GM19395 (cell line): ENCODE data around the gene ERLEC1.
A peak's percentile ranks its signal among the peaks of the same experiment; 100 is the strongest.
"Not testable (repeated sequence)": the region's sequence is repeated elsewhere in the genome, so short reads cannot be mapped to it uniquely, and the experiment has no call there.

ENCODE experiments used
- ATAC-seq: cut with Tn5 transposase; IDR thresholded peaks from one replicate; pipeline ENCODE4 v1.9.1; 2021; ENCODE audit warnings: mild to moderate bottlenecking, moderate library complexity; ENCODE audit not compliant: unreplicated experiment

Gene ERLEC1, protein sequence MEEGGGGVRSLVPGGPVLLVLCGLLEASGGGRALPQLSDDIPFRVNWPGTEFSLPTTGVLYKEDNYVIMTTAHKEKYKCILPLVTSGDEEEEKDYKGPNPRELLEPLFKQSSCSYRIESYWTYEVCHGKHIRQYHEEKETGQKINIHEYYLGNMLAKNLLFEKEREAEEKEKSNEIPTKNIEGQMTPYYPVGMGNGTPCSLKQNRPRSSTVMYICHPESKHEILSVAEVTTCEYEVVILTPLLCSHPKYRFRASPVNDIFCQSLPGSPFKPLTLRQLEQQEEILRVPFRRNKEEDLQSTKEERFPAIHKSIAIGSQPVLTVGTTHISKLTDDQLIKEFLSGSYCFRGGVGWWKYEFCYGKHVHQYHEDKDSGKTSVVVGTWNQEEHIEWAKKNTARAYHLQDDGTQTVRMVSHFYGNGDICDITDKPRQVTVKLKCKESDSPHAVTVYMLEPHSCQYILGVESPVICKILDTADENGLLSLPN

DNA sequence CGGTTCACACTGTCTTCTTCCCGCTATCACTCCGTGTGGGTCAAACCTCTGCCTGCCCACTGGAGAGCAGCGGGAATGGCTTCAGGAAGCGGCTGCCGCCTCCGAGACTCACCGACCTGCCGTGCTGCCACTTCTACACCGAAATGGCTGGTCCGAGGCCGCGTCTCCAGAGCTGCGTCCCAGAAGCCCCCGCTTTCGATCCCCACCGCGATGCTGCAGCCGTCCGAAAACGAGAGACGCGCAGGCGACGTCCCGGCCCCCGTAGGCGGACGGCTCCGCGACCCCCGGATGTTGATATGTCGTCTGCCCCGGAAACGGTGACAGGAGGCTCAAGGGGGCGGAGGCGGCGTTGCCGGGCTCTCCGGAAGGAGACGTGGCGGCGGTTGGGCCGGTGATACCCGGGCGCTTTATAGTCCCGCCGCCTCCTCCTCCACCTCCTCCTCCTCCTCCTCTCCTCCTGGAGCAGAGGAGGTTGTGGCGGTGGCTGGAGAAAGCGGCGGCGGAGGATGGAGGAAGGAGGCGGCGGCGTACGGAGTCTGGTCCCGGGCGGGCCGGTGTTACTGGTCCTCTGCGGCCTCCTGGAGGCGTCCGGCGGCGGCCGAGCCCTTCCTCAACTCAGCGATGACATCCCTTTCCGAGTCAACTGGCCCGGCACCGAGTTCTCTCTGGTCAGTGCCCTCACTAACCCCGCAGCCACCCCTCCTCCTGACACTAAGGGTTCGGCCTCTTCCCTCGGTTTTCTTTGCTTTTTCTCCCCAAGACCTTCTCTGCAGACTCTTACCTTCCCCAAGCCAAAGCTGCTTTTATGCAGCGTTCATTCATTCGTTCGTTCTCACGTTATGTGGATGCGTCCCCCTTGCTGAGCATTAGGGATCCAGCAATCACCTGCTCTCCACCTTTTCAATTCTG, at the start of gene ERLEC1, which contains the start of gene ASB3:
ERLEC1 (plus strand) TSS at position 340 of the 909 bp plus-strand sequence; CDS start at position 507, 167 bp downstream.
ASB3 (minus strand) TSS at position 249 of the 909 bp plus-strand sequence. CDS start 21,381 bp downstream, outside the sequence.
- ATAC-seq = peak; percentile 96

DNA sequence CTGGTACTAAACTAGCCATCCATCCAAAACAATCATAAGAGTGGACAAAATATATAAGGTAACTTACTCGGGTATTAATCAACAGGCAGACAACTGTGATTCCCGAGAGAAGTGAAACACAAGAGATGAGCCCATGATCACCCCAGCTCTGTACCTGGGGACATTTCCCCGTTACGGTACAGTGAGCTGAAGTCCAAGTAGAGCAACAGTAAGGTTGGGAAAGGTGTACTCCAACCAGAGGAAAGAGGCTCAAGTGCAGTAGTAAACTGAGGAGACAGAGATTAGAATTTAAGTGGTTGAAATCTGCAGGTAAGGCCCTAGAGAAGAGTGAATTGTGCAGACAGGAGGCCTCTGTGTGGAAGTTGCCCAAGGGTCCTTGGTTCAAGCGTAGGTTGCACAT, 49.8 kb upstream of the ERLEC1 start:
- no peak for ATAC-seq

DNA sequence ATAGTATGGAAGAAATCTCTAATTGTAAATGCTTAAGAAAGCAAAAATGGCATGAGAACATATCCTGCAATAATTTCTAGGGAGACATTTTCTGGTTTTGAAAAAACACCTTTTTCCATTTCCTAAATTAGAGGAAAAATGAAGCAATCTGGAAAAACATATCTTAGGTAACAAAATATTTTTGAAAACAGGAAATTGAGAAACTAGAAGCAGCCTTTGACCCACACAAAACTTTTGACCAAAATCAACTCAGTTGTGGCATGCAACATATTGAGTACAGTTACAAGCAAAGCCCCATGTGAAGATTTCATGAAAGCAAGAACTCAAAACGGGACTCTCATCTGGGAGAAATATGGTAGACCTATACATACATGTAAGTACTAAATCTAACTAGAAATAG, 47.8 kb upstream of the ERLEC1 start:
- ATAC-seq = no peak

DNA sequence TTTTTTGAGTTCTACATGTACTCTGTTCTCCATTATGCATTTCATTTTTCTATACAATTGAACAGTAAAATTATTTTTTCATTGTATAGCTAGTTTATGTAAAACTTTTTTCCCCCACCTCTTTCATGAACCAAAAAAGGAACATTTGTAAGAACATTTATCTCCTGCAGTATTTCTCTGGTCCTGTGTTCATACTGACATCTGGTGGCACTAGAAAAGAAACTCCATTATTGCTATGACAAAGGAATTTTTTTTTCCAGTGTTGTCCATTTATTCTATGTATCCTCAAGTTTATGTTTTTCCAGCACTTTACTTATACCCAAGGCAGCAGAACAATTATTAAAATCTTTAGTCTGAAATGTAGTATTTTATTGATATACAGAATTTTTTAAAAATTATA, 46.7 kb upstream of the ERLEC1 start:
- no peak for ATAC-seq

DNA sequence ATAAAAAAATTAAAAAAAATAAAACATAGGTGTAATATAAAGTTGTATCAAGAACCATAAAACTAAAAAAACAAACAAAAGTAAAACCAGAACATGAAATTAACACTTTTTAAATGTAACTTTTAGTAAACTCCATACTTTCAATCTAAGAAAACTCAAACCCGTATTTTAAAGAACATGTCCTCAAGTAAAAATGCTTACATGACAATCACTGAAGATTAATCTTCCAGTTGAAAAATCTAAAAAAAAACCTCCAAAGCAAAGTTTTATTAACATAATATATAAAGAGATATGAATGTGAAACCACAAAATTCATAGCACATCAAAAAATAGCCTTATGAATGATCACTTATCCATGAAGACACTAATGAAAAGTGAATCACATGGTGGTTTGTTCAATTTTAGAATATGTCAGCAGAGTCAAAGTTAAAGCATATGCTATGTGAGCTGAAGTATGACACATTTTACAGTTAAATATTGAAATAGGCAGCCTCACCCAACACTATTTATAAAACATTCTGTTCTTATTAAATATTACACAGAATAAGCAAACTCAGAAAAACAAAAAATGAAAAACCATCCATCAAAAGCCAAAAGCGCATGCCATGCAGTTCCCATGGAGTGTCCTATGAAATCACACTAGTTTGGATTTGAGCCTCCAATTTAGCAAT, 42.3 kb upstream of the ERLEC1 start:
- ATAC-seq = no peak

DNA sequence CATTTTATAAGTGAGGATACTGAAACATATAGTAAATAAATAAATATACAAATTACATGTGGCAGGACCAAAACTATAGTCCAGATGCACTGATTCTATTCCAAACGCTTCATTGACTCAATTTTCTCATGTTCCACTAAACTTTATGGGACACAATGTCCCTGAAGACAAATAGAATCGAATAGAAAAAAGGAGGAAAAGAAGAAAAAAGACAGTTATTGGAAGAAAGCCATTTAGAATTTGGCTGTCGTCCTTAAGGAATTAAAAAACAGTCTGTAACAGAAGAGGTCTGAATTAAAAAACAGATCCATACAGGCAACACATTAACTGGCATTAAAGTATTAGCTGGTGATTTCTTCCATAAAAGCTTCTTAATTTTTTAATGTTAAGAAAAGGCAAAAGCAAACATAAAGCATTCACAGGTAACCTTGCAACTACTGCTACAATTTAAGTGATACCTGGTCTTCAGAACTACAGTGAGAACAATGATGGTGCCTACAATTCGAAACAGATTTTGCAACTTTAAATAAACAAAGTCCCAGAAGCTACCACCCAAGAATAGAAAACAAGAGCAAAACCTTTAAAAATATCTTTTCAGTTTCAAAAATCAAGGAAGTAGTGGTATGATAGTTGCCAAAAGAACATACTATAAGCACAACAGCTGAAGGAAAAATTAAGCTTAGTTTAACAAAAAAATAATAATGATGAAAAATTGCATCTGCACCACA, 36.6 kb upstream of the ERLEC1 start:
- ATAC-seq = peak; percentile 38

DNA sequence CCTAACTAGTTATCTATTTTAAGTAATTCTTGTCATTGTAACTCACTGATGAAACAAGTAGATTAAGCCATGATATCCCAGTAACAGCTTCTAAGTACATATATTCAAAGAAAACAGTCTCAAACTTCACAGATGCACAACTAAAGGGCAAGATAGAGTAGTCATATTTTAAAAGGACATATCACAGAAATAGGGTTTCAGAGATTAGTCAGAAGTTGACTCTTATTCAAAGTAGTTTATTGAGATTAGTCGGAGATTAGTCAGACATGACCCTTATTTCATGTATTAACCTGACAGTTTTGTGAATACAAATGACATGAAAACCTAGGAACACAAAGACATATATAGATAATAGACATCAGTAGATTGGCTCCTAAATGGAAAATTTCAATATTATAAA, 35.1 kb upstream of the ERLEC1 start:
- peak; percentile 95 for ATAC-seq

DNA sequence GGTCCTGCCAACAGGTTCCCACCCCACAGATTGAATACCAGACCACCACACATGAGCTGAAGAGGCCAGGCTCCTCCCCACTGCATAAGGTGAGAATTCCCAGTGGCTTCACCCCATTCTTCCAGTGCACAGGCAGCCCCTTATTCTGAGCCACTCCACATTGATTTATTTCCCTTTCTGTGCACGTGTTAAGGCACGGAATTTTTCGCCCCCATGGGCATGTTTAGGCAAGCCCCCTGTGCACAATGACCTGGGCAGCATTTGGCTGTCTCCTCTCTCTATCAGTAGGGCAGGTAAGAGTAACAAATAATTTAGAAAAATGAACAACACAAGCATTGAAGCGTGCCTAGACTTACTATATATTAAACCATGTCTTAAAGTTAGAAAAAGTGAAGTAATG, 34.5 kb upstream of the ERLEC1 start:
- ATAC-seq = no peak

DNA sequence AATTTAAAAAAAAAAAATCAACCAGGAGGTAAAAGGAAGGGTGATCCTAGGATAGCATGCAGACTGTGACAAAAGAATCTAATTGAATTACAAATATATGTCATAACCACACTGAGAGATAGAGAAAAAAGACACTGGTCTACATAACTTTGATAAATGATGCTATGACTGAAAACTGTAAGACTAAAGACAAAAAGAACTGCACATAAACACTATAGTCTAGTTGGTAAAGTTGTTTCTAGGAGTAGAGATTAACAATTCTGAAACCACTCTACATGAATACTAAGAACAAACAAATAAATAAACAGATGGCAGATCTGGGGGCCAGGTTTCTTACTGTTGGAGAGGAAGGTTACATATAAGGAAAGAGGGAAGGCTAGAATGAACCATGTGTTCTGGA, 33.8 kb upstream of the ERLEC1 start:
- ATAC-seq = no peak

DNA sequence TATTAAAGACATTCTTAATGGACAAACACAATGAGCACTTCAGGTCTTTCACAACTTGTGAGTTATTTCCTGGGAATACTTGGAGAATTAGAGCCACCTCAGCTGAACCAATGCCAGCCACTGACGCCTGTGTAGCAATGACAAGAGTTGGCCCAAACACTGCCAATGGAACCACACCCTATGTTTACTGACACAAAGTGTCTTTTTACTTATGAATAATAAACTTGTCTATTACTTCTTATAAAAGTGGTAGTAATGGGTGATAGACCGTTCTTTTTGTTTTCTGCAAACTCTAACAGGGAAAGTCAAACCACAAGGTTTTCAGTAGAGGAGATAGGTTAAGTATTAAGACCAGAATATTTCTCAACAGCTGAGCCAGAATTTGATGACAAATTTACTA, 31.7 kb upstream of the ERLEC1 start:
- ATAC-seq = no peak

DNA sequence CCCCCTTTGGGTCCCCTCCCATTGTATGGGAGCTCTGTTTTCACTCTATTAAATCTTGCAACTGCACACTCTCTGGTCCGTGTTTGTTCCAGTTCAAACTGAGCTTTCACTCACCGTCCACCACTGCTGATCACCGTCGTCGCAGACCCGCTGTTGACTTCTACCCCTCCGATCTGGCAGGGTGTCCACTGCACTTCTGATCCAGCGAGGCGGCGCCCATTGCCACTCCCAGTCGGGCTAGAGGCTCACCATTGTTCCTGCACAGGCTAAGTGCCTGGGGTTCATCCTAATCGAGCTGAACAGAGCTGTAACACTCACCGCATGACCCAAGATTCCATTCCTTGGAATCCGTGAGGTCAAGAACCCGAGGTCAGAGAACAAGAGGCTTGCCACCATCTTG, 30.2 kb upstream of the ERLEC1 start:
- ATAC-seq = no peak

DNA sequence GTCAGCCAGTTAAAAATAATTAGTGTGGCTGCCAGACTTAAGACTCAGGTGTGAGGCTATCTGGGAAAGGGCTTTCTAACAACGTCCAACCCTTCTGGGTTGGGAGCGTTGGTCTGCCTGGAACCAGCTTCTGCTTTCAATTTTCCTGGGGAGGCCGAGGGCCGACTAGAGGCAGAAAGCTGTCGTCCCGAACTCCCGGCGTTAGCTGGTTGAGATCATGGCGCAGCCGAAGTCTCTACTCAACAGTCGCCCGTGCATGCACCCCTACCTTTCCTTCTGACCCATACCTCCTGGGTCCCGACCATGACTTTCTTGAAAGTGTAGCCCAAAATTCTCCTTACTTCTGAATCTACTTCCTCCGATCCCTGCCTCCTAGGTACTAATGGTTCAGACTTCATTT, 29.6 kb upstream of the ERLEC1 start:
- not testable (repeated sequence) for ATAC-seq

DNA sequence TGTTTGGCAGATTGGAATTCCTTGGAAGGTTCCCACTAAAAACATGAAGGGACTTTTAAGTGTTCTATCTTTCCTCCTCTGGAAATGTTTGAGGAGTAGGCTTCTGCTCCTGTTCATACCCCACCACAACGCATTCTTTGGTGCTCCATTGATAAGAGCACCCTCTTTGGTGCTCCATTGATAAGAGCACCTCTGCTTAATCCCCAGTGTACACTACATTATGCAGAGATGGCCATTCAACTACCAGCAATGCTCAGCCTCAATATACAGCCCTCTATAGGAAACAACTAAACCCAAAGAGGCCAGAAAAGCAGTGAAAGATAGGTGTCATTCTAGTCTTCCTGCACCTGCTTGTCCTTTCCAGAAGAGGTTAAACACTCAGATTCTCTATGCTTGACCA, 21.1 kb upstream of the ERLEC1 start:
- ATAC-seq = no peak

DNA sequence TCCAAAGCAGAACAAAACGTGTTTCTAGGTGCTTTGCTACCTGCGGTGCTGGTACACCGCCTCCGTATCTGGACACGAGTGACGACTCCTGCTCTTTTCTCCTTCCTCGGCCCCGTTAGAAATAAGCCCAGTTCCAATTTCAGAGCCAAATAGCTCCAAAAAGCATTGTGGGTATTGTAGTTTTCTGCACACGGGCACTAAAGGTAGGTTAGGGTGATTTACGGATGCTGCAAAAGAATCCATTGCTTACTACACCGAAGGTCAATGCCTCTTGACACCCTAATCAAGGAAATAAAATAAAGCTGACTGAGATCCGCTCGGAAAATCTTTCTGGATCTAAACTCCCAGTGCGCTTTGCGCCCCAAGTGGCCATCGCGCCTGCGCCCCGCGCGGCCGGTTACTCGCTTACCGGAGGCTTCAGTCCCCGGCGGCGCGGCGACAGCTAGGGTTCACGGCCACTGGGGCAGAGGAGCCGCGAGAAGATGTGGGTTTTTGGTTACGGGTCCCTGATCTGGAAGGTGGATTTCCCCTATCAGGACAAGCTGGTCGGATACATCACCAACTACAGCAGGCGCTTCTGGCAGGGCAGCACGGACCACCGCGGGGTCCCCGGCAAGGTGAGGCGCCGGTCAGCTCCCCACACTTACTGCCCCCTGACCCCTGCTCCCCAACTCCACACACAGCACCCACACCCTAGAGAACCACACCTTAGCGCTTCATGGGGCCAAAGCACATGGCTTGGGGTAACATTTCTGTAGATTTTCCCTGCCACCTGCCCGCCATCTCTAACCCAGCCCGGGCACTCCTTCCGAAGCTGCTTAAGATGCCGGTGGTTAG, 19.2 kb upstream of the ERLEC1 start, which contains the start of gene CHAC2:
CHAC2 (plus strand) TSS at position 400 of the 837 bp plus-strand sequence; CDS start at position 483, 83 bp downstream.
- ATAC-seq = peak; percentile 93

DNA sequence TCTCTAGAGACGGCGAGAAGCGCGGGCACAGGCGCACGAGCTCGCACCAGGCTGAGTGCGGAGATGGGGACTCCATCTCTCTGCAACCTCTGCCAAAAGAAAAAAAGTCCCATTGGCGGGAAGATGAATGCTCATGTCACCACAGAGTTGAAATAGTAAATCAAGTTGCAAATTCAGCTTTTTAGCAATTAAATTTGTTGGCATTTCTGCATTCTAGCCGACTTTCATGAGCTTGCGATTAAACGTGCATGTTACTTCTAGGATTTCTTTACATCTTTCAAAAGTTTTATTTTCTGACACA, 18.7 kb upstream of the ERLEC1 start:
- peak; percentile 49 for ATAC-seq

DNA sequence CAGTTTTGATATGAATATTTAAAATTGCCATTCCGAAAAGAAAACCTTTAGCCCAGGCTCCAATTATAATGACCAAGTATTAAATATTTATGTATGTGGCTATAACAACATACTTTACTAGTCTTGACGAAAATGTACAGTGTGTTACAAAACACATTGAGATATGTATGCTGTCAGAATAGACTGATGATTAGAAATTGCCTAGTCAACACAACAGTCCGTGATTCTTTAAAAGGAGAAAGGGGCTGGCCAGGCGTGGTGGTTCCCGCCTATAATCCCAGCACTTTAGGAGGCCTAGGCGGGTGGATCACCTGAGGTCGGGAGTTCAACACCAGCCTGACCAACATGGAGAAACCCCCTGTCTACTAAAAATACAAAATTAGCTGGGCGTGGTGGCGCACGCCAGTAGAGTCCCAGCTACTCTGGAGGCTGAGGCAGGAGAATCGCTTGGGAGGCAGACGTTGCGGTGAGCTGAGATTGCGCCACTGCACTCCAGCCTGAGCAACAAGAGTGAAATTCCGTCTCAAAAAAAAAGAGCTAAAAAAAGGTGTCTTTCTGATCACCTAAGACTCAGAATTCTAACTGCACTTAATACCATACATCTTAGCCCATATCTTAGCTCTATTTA, 17.4 kb upstream of the ERLEC1 start:
- no peak for ATAC-seq

DNA sequence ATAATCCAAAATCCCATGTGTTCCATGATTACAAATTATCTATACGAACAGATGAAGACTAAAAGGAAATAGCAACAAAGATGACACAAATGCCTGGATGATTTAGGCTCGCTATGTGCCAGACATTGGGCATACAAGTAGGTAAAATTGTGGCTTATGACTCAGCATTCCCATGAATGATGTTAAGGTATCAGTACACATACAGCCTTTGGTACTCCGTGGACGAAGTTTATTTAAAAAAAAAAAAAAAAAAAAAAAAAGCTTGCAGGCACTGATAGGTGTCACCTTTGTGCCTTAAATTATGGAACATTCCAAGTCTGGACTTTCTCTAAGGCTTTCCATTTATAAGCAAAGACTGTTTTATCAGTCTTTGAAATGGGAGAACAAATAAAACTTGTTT, 16.6 kb upstream of the ERLEC1 start:
- ATAC-seq = no peak

DNA sequence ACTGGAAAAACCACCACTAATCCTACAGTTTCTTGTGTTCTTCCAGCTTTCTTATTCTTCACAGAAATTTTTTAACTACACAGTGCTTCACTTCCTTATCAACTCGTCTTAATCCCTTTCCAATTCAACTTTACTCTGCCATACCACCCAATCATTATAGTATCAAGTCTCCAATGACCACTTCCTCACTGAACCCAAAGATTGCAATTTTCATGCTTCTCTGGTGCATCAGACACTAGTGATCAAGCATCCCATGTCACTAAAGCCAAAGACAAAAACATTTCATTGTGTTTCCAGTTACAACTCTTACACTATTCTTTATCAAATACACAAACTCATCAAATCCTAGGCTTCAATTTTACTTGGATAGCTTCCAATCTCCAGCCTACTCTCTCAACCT, 9.7 kb upstream of the ERLEC1 start:
- ATAC-seq = no peak

DNA sequence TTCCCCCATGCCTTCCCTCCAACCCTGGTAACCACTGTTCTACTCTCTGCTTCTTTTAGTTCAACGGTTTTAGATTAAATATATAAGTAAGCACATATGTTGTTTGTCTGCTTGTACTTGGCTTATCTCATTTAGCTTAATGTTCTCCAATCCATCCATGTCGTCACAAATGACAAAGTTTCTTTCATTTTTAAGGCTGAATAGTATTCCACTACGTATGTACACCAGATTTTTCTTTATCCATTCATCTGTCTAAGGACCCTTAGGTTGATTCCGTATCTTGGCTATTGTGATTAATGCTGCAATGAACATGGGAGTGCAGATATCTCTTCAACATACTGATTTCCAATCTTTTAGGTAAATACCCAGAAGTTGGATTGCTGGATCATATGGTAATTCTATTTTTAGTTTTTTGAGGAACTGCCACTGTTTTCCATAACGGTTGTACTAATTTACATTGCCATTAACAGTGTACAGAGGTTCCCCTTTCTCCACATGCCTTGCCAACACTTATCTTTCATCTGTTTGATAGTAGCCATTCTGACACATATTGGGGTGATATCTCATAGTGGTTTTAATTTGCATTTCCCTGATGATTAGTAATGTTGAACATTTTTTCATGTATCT, 8.2 kb upstream of the ERLEC1 start:
- no peak for ATAC-seq
